K562 (cell line): ENCODE measurements around the gene C4orf50. TPM values are rescaled to one million over a fixed set of nuclear protein-coding genes. Genes with fewer than 3 reads are reported as not detected.

Experiments used
- ATAC-seq: fragments of 200-7000 bp; cut with Tn5 transposase; 3 replicates; pipeline ENCODE4 v1.9.1; 2020; ENCODE audit warnings: moderate library complexity
- BruUV-seq: library from RNA; stranded (reverse); fragments of 400-500 nt; replicated peaks from 2 replicates; lab custom pipeline; 2021; lab: Mats Ljungman, UMichigan
- CTCF ChIA-PET: fragments of 300-600 bp; formaldehyde crosslinking; extraction: SDS; loops from one replicate; lab custom pipeline; 2021; ENCODE audit warnings: low intra/inter-chr PET ratio; lab: Yijun Ruan, JAX
- POLR2A ChIA-PET: fragments of 300-600, 350-650 bp; sonication (Branson Sonifier 250); formaldehyde crosslinking; extraction: SDS; loops from one replicate; lab custom pipeline; 2021; ENCODE audit warnings: antibody characterized with exemption, inconsistent platforms; lab: Yijun Ruan, JAX
- DNase-seq, 4 experiments: peaks; one replicate each; pipeline versions ENCODE4 v3.0.0 to v3.0.0-alpha.2; 2011 to 2018; ENCODE audit warnings: low spot score in 3 of 4, mixed read lengths in 3 of 4; ENCODE audit errors: extremely low read depth in 1 of 4
- FAIRE-seq: peaks from 2 replicates; lab custom pipeline; 2011; peaks lifted over from hg19 to GRCh38; lab: Jason Lieb, UNC
- H2AFZ ChIP-seq: 2 replicates; pipeline ENCODE4 v1.6.0; 2011; ENCODE audit warnings: low read depth, low read length, control low read depth, inconsistent platforms
- H3K27ac ChIP-seq: fragments of 200-600 bp; 3 replicates; pipeline ENCODE4 v1.8.0; 2011; ENCODE audit warnings: low read depth, mild to moderate bottlenecking, control low read depth, inconsistent platforms, low read length, moderate library complexity, mixed read lengths; ENCODE audit errors: extremely low read depth
- H3K27me3 ChIP-seq, 2 experiments: fragments of 300-600 bp in 1 of 2; 2 replicates in 1 of 2; 3 replicates in 1 of 2; pipeline versions ENCODE4 v1.6.0 to v1.8.0; 2011; ENCODE audit warnings: inconsistent platforms in 2 of 2, low read length in 2 of 2, mild to moderate bottlenecking in 1 of 2, mixed read lengths in 1 of 2, moderate library complexity in 1 of 2; ENCODE audit not compliant: control insufficient read depth in 2 of 2, insufficient read depth in 2 of 2
- H3K36me3 ChIP-seq: fragments of 300-600 bp; 3 replicates; pipeline ENCODE4 v1.8.0; 2011; ENCODE audit warnings: mild to moderate bottlenecking, low read length, inconsistent platforms; ENCODE audit not compliant: control insufficient read depth, insufficient read depth
- H3K4me1 ChIP-seq, 2 experiments: fragments of 200-600 bp in 1 of 2; replicated peaks in 1 of 2; 2 replicates in 1 of 2; 3 replicates in 1 of 2; pipeline versions ENCODE4 v1.5.1 to v1.8.0; 2011; ENCODE audit warnings: inconsistent platforms in 2 of 2, low read length in 2 of 2, mild to moderate bottlenecking in 1 of 2, mixed read lengths in 1 of 2, moderate library complexity in 1 of 2; ENCODE audit not compliant: control insufficient read depth in 2 of 2, insufficient read depth in 2 of 2
- H3K4me2 ChIP-seq: 2 replicates; pipeline ENCODE4 v1.6.1; 2011; ENCODE audit warnings: low read length, control low read depth, inconsistent platforms, mixed read lengths; ENCODE audit not compliant: insufficient read depth
- H3K4me3 ChIP-seq: fragments of 200-600 bp; sonication (generic), shearing (Covaris generic); 2 replicates; pipeline ENCODE4 v1.5.1; 2016; ENCODE audit warnings: control low read depth, inconsistent platforms
- H3K79me2 ChIP-seq: fragments of 200-600 bp; 3 replicates; pipeline ENCODE4 v1.8.0; 2011; ENCODE audit warnings: low read length, inconsistent platforms; ENCODE audit not compliant: control insufficient read depth, insufficient read depth
- H3K9ac ChIP-seq, 2 experiments: 2 replicates each; pipeline versions ENCODE4 v1.6.0 to v1.6.1; 2011; ENCODE audit warnings: low read depth in 2 of 2, low read length in 2 of 2, control low read depth in 1 of 2, inconsistent platforms in 1 of 2, mild to moderate bottlenecking in 1 of 2, mixed read lengths in 1 of 2; ENCODE audit not compliant: insufficient read depth in 1 of 2
- H3K9me1 ChIP-seq: one replicate; pipeline ENCODE4 v1.6.0; 2011; ENCODE audit warnings: inconsistent platforms, mild to moderate bottlenecking, low read length, moderate library complexity; ENCODE audit not compliant: control insufficient read depth, insufficient read depth
- H3K9me3 ChIP-seq: replicated peaks from 2 replicates; pipeline ENCODE4 v1.5.1; 2011; ENCODE audit warnings: low read depth, low read length, inconsistent platforms; ENCODE audit not compliant: control insufficient read depth, insufficient read depth
- H4K20me1 ChIP-seq: replicated peaks from 2 replicates; pipeline ENCODE4 v1.6.1; 2011; ENCODE audit warnings: low read length, inconsistent platforms, mixed read lengths; ENCODE audit not compliant: control insufficient read depth, insufficient read depth
- ARID2 ChIP-seq: fragments of 450-650 bp; IDR thresholded peaks from 2 replicates; pipeline ENCODE4 v1.6.1; 2017; ENCODE audit warnings: antibody characterized with exemption, mild to moderate bottlenecking
- ATF1 ChIP-seq, 2 experiments: fragments of 450-650 bp in 1 of 2; IDR thresholded peaks; 2 replicates each; pipeline ENCODE4 v1.6.1; 2016; ENCODE audit warnings: missing compliant biosample characterization in 1 of 2, missing genetic modification characterization in 1 of 2
- CTBP1 ChIP-seq: fragments of 450-650 bp; IDR thresholded peaks from 2 replicates; pipeline ENCODE4 v1.6.1; 2016; ENCODE audit warnings: borderline replicate concordance
- HDAC1 ChIP-seq, 2 experiments: fragments of 450-650 bp; IDR thresholded peaks; 2 replicates each; pipeline ENCODE4 v1.6.1; 2016 to 2017; ENCODE audit warnings: inconsistent platforms in 1 of 2, mild to moderate bottlenecking in 1 of 2, moderate library complexity in 1 of 2
- MAFF ChIP-seq: IDR thresholded peaks from 2 replicates; pipeline ENCODE4 v1.6.1; 2012; ENCODE audit warnings: low read length, improper control_type of control experiment
- MED1 ChIP-seq: sonication (generic); formaldehyde crosslinking; IDR thresholded peaks from 2 replicates; pipeline ENCODE4 v1.8.1; 2023; ENCODE audit warnings: missing genetic modification reagents, borderline replicate concordance
- RAD21 ChIP-seq, 2 experiments: fragments of 250-450 bp in 1 of 2; fragments of 450-650 bp in 1 of 2; sonication (Bioruptor Pico) in 1 of 2; formaldehyde crosslinking in 1 of 2; IDR thresholded peaks in 1 of 2; conservative IDR thresholded peaks in 1 of 2; 2 replicates each; pipeline versions ENCODE4 v1.4.0 to v1.8.0; 2020 to 2022; ENCODE audit warnings: mild to moderate bottlenecking in 2 of 2, moderate library complexity in 1 of 2
- SOX6 ChIP-seq: fragments of 450-650 bp; IDR thresholded peaks from 2 replicates; pipeline ENCODE4 v1.6.1; 2014; ENCODE audit warnings: mild to moderate bottlenecking
- SRSF9 ChIP-seq: fragments of 200-400 bp; formaldehyde crosslinking; IDR thresholded peaks from 2 replicates; pipeline ENCODE4 v1.6.1; 2017; ENCODE audit warnings: low read depth, low read length, borderline replicate concordance
- TBP ChIP-seq: optimal IDR thresholded peaks from 2 replicates; pipeline ENCODE3; 2011; ENCODE audit warnings: low read depth, low read length, improper control_type of control experiment
- ZBED1 ChIP-seq: IDR thresholded peaks from 2 replicates; pipeline ENCODE4 v1.6.1; 2014
- WGBS: fragments of 100-300 bp; shearing (Covaris generic); methylation state at CpG from one replicate; pipeline ENCODE4 v1.1.6; 2016; ENCODE audit warnings: low coverage, mixed read lengths; ENCODE audit not compliant: insufficient coverage; ENCODE audit errors: missing lambda C conversion rate; 5-methylcytosine and 5-hydroxymethylcytosine counted together
- in situ Hi-C: fragments of 300-500 bp; cut with MboI; formaldehyde crosslinking; loops from 4 replicates; pipeline ENCODE4 v1.15.0; 2018; ENCODE audit warnings: inconsistent platforms, mixed read lengths
- intact Hi-C: fragments of 100-400 bp; cut with micrococcal nuclease; formaldehyde crosslinking; loops from 2 replicates; pipeline ENCODE4 v1.14.2; 2022
- polyA plus RNA-seq, 8 experiments: library from polyadenylated mRNA; depleted of rRNA in 4 of 8; stranded (reverse) in 5 of 8; unstranded in 3 of 8; fragments of >200 nt; fragmentation: Nextera tagmentation in 2 of 8; fragmentation: Illumina TruSeq in 1 of 8; extraction: Ambion mirVana in 2 of 8; extraction: Trizol in 1 of 8; gene quantifications; 2 replicates each; pipeline versions ENCODE4 v1.2.1 to v1.2.3, GENCODE V29; 2011 to 2014; ENCODE audit warnings: inconsistent platforms in 1 of 8, missing spikeins in 1 of 8
- total RNA-seq, 7 experiments: library from RNA; depleted of rRNA in 6 of 7; stranded (reverse); fragments of >200 nt in 6 of 7; fragmentation: Illumina TruSeq in 2 of 7; extraction: Trizol in 2 of 7; gene quantifications; 2 replicates each; pipeline versions ENCODE4 v1.2.1 to v1.2.3, GENCODE V29; 2011 to 2021; ENCODE audit warnings: low replicate concordance in 1 of 7
- TF ChIP-seq, protein P1 (sequence below), 3 experiments: IDR thresholded peaks in 2 of 3; conservative IDR thresholded peaks in 1 of 3; 2 replicates each; pipeline ENCODE4 v1.5.1; 2011 to 2012; ENCODE audit warnings: low read length in 3 of 3, mild to moderate bottlenecking in 3 of 3, control low read depth in 2 of 3, improper control_type of control experiment in 1 of 3, inconsistent platforms in 1 of 3, low read depth in 1 of 3, mixed read lengths in 1 of 3, moderate library complexity in 1 of 3; ENCODE audit not compliant: insufficient read depth in 2 of 3
- TF ChIP-seq, protein P2 (sequence below): IDR thresholded peaks from 2 replicates; pipeline ENCODE4 v1.6.1; 2012; ENCODE audit warnings: low read depth, low read length, improper control_type of control experiment, borderline replicate concordance

The C4orf50 gene
- total and polyA plus RNA-seq, 9 of the 15 experiments (the other 6 are each of a cell fraction or from before 2014, with no cell fraction given), result not detected

DNA sequence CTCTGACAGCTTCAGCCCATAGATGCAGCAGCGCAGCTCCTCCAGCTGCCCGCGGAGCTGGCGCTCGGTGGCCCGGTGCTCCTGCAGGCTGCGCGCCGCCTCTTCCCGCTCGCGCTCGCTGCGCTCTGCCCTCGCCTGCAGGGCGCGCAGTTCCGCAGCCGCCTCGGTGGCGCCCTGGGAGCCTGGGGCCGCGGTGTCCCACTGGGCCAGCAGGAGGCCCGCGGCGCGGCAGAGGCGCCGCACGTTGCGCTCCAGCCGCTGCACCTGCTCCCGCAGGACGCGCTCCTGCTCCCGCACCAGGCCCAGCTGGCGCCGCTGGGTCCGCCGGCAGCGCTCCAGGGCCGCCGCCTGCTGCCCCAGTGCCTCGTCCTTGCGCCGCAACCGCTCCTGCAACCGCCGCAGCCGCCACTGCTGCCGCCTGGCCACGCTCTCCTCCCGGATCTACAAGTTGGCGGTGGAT, 10.1 kb downstream of the C4orf50 start (continued):
- TF ChIP-seq CTBP1 (peak; percentile 39; the same call in 1 of the 2 replicates), RAD21 (CRISPR knock-in tag; conservative IDR thresholded peaks at IDR 0.05 in 1 of 2, IDR thresholded peaks at IDR 0.05 in 1 of 2) (0 out of 4 replicates have a peak, but pooled peaks of 1 of the 2 experiments have one; percentile 10)
- TF ChIP-seq, protein P1, sequence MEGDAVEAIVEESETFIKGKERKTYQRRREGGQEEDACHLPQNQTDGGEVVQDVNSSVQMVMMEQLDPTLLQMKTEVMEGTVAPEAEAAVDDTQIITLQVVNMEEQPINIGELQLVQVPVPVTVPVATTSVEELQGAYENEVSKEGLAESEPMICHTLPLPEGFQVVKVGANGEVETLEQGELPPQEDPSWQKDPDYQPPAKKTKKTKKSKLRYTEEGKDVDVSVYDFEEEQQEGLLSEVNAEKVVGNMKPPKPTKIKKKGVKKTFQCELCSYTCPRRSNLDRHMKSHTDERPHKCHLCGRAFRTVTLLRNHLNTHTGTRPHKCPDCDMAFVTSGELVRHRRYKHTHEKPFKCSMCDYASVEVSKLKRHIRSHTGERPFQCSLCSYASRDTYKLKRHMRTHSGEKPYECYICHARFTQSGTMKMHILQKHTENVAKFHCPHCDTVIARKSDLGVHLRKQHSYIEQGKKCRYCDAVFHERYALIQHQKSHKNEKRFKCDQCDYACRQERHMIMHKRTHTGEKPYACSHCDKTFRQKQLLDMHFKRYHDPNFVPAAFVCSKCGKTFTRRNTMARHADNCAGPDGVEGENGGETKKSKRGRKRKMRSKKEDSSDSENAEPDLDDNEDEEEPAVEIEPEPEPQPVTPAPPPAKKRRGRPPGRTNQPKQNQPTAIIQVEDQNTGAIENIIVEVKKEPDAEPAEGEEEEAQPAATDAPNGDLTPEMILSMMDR (IDR thresholded peaks at IDR 0.05 in 2 of 3, conservative IDR thresholded peaks at IDR 0.05 in 1 of 3; ENCODE audit: insufficient read depth in 2 of 3, low read depth in 1 of 3, low read length in 3 of 3), result peak; percentile 24 to 89 (median 51); a peak in 4 of 6 replicates

DNA sequence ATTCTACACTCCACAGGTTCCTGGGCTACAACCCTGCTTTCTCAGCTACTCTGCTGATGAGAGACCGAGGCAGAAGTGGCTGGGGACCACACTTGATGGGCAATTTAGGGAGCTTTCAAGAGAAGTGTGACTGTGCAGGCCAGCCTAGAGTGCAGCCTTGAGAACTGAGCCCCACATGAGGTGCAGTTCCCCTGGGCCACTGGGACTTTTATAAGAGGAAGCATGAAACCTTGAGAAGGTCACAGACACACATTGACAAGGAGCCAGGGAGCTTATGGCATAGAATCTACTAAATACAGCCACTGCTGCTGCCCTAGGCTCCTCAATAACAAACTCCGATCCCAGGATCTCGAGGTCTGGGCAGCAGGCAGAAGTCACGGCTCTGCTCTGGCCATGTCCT, 13.1 kb downstream of the C4orf50 start:
- no peak overlapping the region for H3K4me2 ChIP-seq
- in situ Hi-C loops, result no loop called here
- no peak overlapping the region for H3K9ac ChIP-seq
- TF ChIP-seq MAFF (no peak), SRSF9 (no peak), ARID2 (no peak), SOX6 (no peak), MED1 (CRISPR knock-in tag) (no peak), TBP (no peak), HDAC1 (IDR thresholded peaks at IDR 0.05) (no peak), ATF1 (CRISPR knock-in tag; IDR thresholded peaks at IDR 0.05) (no peak), ATF1 (tag; IDR thresholded peaks at IDR 0.05) (no peak), ZBED1 (no peak)
- TF ChIP-seq, protein P2, sequence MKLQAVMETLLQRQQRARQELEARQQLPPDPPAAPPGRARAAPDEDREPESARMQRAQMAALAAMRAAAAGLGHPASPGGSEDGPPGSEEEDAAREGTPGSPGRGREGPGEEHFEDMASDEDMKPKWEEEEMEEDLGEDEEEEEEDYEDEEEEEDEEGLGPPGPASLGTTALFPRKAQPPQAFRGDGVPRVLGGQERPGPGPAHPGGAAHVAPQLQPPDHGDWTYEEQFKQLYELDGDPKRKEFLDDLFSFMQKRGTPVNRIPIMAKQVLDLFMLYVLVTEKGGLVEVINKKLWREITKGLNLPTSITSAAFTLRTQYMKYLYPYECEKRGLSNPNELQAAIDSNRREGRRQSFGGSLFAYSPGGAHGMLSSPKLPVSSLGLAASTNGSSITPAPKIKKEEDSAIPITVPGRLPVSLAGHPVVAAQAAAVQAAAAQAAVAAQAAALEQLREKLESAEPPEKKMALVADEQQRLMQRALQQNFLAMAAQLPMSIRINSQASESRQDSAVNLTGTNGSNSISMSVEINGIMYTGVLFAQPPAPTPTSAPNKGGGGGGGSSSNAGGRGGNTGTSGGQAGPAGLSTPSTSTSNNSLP, result no peak
- TF ChIP-seq, all 486 proteins: peak for 0
- POLR2A ChIA-PET, result no interaction called here
- Histone ChIP-seq H3K4me3 (no peak overlapping the region), H2AFZ (no peak overlapping the region), H3K27me3 (peaks cover 0 to 18% of the 10 kb centered on the region in 2 experiments; a peak in 2 of 5 replicates), H3K9me1 (no peaks in the 10 kb centered on the region), H4K20me1 (no peaks in the 10 kb centered on the region; the same call in 1 of the 2 replicates), H3K36me3 (no peaks in the 10 kb centered on the region), H3K27ac (no peak overlapping the region), H3K9me3 (peaks cover 3% of the 10 kb centered on the region; the same call in 1 of the 2 replicates), H3K79me2 (no peaks in the 10 kb centered on the region), H3K4me1 (no peaks in the 10 kb centered on the region; a peak in 1 of 5 replicates)
- WGBS, result 4% methylated on average over 4 of the region's 4 CpGs
- no peak for FAIRE-seq
- CTCF ChIA-PET, result no interaction called here
- ATAC-seq, result no peak
- no TSS peak for BruUV-seq
- intact Hi-C loops, result no loop called here
- DNase-seq, result no peak
